Inflammatory macrophage (primary cell): ENCODE results near the gene SOAT2.

Experiments used
- DNase-seq, 2 donors: peaks; one replicate each; pipeline ENCODE4 v3.0.0-alpha.2; 2020 to 2022
- total RNA-seq, 18 experiments: gene quantifications; one replicate each; lab custom pipeline; 2026; ENCODE audit warnings: mixed read lengths in 6 of 18, inconsistent platforms in 2 of 18; lab: John Stamatoyannopoulos, UW

SOAT2 gene, protein sequence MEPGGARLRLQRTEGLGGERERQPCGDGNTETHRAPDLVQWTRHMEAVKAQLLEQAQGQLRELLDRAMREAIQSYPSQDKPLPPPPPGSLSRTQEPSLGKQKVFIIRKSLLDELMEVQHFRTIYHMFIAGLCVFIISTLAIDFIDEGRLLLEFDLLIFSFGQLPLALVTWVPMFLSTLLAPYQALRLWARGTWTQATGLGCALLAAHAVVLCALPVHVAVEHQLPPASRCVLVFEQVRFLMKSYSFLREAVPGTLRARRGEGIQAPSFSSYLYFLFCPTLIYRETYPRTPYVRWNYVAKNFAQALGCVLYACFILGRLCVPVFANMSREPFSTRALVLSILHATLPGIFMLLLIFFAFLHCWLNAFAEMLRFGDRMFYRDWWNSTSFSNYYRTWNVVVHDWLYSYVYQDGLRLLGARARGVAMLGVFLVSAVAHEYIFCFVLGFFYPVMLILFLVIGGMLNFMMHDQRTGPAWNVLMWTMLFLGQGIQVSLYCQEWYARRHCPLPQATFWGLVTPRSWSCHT
- total RNA-seq, result 0 to 0.15 (median 0) reads per million in 18 experiments

GRCh38 chr12:53102883-53103807 lies at the start of gene SOAT2:
TSS of gene SOAT2 (plus strand) at chr12:53103486. CDS start at chr12:53103578, 92 bp downstream.
- no peak for DNase-seq

GRCh38 chr12:53054112-53054878 lies 49.0 kb upstream of the SOAT2 start:
- DNase-seq, result peak; percentile 85 to 89

GRCh38 chr12:53055471-53056266 lies 47.6 kb upstream of the SOAT2 start:
- no peak for DNase-seq

- DNase-seq, result no peak
These were observed 47.0 kb upstream of the SOAT2 start for GRCh38 chr12:53056296-53056695.

DNA sequence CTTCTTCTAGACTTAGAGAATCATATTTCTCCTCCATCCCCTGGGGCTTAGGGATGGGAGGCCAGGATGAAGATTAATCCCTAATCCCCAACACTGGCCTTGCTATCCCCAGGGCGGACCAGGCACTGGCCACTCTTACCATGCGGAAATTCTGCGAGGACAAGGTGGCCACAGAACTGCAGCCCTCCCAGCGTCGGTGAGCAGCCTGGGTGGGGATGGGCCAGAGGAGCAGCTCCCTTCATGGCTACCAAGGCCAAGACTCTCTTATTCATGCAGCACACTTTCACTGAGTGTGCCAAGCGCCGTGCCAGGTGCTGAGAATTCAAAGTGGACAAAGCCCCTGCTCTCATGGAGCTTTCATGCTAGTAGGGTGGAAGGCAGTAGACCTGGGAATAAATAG lies 46.4 kb upstream of the SOAT2 start:
- DNase-seq, result no peak

DNA sequence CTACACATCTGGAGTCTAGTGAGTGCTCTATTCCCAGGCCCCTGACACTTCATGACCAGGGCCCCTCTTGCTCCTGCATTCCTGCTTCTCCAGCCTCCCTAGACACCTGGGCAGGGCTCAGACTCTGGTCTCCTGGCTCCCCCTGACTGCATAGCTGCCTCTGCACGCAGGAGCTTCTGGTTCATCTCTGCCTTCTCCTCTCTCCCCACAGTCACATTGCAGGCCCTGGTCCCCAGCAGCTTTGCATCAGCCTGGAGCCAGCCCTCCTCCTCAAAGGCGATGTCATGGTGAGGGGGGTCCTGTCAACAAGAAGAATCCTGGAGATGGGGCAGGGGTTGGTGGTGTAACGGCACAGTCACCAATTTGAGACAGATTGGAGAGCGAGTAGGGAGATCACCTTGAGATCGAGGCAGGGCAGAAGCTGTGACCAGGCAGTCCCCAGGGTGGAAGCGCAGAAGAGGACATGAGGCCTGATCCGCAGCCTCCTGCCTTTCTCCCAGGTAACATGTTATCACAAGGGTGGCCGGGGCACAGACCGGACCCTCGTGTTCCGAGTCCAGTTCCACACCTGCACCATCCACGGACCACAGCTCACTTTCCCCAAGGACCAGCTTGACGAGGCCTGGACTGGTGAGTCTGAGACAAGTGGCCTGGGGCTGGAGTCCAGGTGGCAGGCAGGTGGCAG lies 45.3 kb upstream of the SOAT2 start:
- DNase-seq, result no peak

- DNase-seq, result no peak
These were observed 44.4 kb upstream of the SOAT2 start for GRCh38 chr12:53058674-53059433.

DNA sequence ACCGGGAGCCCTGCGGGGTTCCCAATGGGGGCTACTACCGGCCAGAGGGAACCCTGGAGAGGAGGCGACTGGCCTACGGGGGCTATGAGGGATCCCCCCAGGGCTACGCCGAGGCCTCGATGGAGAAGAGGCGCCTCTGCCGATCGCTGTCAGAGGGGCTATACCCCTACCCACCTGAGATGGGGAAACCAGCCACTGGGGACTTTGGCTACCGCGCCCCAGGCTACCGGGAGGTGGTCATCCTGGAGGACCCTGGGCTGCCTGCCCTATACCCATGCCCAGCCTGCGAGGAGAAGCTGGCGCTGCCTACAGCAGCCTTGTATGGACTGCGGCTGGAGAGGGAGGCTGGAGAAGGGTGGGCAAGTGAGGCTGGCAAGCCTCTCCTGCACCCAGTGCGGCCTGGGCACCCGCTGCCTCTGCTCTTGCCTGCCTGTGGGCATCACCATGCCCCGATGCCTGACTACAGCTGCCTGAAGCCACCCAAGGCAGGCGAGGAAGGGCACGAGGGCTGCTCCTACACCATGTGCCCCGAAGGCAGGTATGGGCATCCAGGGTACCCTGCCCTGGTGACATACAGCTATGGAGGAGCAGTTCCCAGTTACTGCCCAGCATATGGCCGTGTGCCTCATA lies 43.7 kb upstream of the SOAT2 start:
- DNase-seq, result no peak

DNA sequence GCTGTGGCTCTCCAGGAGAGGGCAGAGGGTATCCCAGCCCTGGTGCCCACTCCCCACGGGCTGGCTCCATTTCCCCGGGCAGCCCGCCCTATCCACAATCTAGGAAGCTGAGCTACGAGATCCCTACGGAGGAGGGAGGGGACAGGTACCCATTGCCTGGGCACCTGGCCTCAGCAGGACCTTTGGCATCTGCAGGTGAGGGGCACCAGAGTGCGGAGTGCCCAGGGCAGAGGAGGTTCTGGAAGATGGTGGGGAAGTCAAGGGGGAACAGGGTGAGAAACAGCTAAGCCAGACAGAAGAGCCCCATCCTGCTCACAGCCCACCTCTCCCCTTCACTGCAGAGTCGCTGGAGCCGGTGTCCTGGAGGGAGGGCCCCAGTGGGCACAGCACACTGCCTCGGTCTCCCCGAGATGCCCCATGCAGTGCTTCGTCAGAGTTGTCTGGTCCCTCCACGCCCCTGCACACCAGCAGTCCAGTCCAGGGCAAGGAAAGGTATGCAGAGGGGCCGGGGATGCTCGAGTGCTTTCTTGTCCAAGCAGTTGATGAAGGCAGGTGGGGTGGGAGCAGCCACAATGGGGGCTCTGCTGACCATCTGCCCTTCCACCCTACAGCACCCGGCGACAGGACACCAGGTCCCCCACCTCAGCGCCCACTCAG lies 43.1 kb upstream of the SOAT2 start:
- DNase-seq, result no peak

DNA sequence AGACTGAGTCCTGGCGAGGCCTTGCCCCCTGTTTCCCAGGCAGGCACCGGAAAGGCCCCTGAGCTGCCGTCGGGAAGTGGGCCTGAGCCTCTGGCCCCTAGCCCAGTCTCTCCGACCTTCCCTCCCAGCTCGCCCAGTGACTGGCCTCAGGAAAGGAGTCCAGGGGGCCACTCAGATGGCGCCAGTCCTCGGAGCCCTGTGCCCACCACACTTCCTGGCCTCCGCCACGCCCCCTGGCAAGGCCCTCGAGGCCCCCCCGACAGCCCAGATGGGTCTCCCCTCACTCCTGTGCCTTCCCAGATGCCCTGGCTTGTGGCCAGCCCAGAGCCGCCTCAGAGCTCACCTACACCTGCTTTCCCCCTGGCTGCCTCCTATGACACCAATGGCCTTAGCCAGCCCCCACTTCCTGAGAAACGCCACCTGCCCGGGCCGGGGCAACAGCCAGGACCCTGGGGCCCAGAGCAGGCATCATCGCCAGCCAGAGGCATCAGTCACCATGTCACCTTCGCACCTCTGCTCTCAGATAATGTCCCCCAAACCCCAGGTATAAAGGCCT lies 42.5 kb upstream of the SOAT2 start:
- DNase-seq, result no peak

DNA sequence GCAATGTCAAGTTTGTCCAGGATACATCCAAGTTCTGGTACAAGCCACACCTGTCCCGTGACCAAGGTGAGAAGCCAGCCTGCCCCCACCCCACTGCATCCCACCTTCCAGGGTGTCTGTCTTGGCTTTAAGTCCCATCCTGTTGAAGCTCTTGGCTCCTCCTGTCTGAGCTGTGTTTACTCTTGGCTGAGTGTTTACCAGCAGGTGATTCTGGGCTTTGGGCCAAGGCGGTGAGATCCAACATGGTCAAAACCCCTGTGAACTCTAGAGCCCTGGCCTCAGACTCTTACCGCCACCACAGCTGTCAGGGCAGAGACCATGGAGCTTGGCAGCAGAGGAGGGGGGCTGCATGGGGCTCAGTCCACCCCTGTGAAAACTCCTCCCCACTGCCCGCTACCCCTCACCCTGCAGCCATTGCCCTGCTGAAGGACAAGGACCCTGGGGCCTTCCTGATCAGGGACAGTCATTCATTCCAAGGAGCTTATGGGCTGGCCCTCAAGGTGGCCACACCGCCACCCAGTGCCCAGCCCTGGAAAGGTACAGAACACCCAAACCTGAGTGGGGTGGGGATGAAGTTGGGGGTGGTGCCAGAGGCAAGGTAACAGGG lies 41.8 kb upstream of the SOAT2 start:
- no peak for DNase-seq

- DNase-seq, result no peak
These were observed 41.0 kb upstream of the SOAT2 start for GRCh38 chr12:53062011-53062961.

DNA sequence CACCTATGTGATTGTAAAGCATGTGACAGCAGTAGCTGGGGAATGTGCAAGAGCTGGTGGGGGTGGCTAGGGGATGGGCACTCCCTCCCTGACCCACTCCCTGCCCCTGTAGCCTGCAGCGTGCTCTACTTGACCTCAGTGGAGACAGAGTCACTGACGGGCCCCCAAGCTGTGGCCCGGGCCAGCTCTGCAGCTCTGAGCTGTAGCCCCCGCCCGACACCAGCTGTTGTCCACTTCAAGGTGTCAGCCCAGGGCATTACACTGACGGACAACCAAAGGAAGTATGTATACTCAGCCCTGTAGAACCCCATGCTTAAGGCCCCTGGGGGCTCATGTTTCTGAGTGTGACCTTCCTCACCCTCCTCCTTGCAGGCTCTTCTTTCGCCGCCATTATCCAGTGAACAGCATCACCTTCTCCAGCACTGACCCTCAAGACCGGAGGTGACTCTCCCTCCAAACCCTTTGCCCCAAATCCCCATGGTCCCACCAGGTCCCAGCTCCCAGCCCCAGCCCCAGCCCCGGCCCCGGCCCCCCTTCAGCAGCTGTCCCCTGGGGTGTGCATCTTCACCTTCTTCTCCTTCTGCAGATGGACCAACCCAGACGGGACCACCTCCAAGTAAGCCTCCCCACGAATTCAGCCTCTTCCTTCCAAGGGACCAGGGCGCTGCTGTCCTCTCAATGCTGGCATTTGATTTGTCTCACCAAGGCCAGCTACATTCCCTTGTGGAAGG lies 40.1 kb upstream of the SOAT2 start:
- no peak for DNase-seq

- DNase-seq, result no peak
These were observed 39.3 kb upstream of the SOAT2 start for GRCh38 chr12:53063708-53064612.
